Left kidney (tissue), 2 donors: Measurements from ENCODE around the gene RPL29. TPM values are rescaled to one million over a fixed set of nuclear protein-coding genes. Genes with fewer than 3 reads are reported as not detected.
"Not testable (repeated sequence)": the region's sequence is repeated elsewhere in the genome, so short reads cannot be mapped to it uniquely, and the experiment has no call there.

Experiments
- DNase-seq: peaks from one replicate; pipeline ENCODE4 v3.0.0-alpha.2; 2013
- polyA plus RNA-seq: library from polyadenylated mRNA; unstranded; fragments of 120-200 nt; gene quantifications from one replicate; pipeline ENCODE4 v1.2.1, GENCODE V29; 2013; ENCODE audit not compliant: insufficient read length

The RPL29 gene
- polyA plus RNA-seq, 1 donor, result 1,406 TPM

GRCh38 chr3:52007291-52007690 is 11.6 kb upstream of the RPL29 start:
- no peak for DNase-seq

GRCh38 chr3:52006820-52007133 is 11.1 kb upstream of the RPL29 start:
- no peak for DNase-seq

GRCh38 chr3:52006017-52006819 is 10.5 kb upstream of the RPL29 start:
- DNase-seq, result no peak

GRCh38 chr3:52005571-52005986 is 9.9 kb upstream of the RPL29 start:
- DNase-seq, result peak; percentile 80

- no peak for DNase-seq
Observed at GRCh38 chr3:52004906-52005395, 9.3 kb upstream of the RPL29 start.

GRCh38 chr3:52004163-52004787 is 8.6 kb upstream of the RPL29 start:
- DNase-seq, result peak; percentile 64

GRCh38 chr3:52002748-52003147 is 7.1 kb upstream of the RPL29 start:
- DNase-seq, result no peak

GRCh38 chr3:52001443-52001974 is 5.8 kb upstream of the RPL29 start:
- peak; percentile 83 for DNase-seq

- no peak for DNase-seq
Observed at GRCh38 chr3:51999846-52000245, 4.2 kb upstream of the RPL29 start.

- DNase-seq, result no peak
Observed at GRCh38 chr3:51998774-51999173, 3.1 kb upstream of the RPL29 start.

- DNase-seq, result no peak
Observed at GRCh38 chr3:51997935-51998596, 2.4 kb upstream of the RPL29 start.

- no peak for DNase-seq
Observed at GRCh38 chr3:51997172-51997571, 1.5 kb upstream of the RPL29 start.

- DNase-seq, result no peak
Observed at GRCh38 chr3:51994530-51994929, 1.2 kb downstream of the RPL29 start.

- DNase-seq, result not testable (repeated sequence)
Observed at GRCh38 chr3:51993657-51994056, 2.0 kb downstream of the RPL29 start.

GRCh38 chr3:51992017-51992682 is 3.5 kb downstream of the RPL29 start:
- DNase-seq, result no peak

GRCh38 chr3:51990501-51990971 is 5.2 kb downstream of the RPL29 start:
- not testable (repeated sequence) for DNase-seq

GRCh38 chr3:51988286-51989146 is 7.2 kb downstream of the RPL29 start:
- DNase-seq, result no peak

- DNase-seq, result no peak
Observed at GRCh38 chr3:51987568-51987967, 8.1 kb downstream of the RPL29 start.

- no peak for DNase-seq
Observed at GRCh38 chr3:51986010-51986947, 9.4 kb downstream of the RPL29 start.

- DNase-seq, result no peak
Observed at GRCh38 chr3:51985063-51985462, 10.6 kb downstream of the RPL29 start.
